ENCODE results near the gene STK31.
A peak's percentile ranks its signal among the peaks of the same experiment; 100 is the strongest.

DNA sequence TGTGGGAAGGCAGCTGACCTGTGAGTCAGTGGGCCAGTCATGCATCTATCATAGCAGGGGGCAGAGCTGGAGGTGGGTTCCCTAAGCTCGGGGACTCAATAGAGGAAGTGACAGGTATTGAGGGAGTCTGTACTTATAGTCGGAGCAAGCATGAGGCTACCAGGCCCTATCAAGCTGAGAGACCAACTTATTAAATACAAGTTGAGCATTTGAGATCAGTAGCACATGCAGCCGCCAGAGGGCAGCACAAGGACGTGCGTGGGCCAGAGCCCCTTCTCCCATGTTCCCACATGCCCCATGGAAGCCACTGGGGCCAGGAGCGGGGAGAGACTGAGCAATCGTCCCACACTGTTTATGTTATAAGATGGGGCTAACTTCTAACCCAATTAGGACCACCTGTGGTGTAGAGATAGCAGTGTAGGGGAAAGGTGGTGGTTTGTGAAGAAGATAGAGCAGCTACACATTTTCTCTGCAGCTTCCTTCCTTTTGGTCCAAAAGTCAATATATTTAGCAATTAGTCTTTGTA is 13.0 kb upstream of the STK31 start:
- TF ChIP-seq, protein P1, sequence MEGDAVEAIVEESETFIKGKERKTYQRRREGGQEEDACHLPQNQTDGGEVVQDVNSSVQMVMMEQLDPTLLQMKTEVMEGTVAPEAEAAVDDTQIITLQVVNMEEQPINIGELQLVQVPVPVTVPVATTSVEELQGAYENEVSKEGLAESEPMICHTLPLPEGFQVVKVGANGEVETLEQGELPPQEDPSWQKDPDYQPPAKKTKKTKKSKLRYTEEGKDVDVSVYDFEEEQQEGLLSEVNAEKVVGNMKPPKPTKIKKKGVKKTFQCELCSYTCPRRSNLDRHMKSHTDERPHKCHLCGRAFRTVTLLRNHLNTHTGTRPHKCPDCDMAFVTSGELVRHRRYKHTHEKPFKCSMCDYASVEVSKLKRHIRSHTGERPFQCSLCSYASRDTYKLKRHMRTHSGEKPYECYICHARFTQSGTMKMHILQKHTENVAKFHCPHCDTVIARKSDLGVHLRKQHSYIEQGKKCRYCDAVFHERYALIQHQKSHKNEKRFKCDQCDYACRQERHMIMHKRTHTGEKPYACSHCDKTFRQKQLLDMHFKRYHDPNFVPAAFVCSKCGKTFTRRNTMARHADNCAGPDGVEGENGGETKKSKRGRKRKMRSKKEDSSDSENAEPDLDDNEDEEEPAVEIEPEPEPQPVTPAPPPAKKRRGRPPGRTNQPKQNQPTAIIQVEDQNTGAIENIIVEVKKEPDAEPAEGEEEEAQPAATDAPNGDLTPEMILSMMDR (IDR thresholded peaks at IDR 0.05): peak in 1 of 3 experiments; percentile 12
- no peak for TF ChIP-seq POLR2A (IDR thresholded peaks at IDR 0.05)
